MG63 (cell line): Measurements from ENCODE around the gene FUNDC2. TPM values are rescaled to one million over a fixed set of nuclear protein-coding genes. Genes with fewer than 3 reads are reported as not detected.
"Not testable (repeated sequence)": the region's sequence is repeated elsewhere in the genome, so short reads cannot be mapped to it uniquely, and the experiment has no call there.

Source experiments
- DNase-seq: peaks from one replicate; pipeline ENCODE4 v3.0.0-alpha.2; 2020
- H3K27me3 ChIP-seq: fragments of 250-450 bp; sonication (Bioruptor Pico); 2 replicates; pipeline ENCODE4 v1.5.1; 2020; ENCODE audit warnings: mild to moderate bottlenecking, moderate library complexity
- H3K36me3 ChIP-seq: fragments of 250-450 bp; sonication (Bioruptor Pico); 2 replicates; pipeline ENCODE4 v1.5.1; 2020; ENCODE audit warnings: mild to moderate bottlenecking, moderate library complexity
- H3K4me3 ChIP-seq: fragments of 250-450 bp; sonication (Bioruptor Pico); 2 replicates; pipeline ENCODE4 v1.5.1; 2020; ENCODE audit warnings: mild to moderate bottlenecking, moderate library complexity
- H3K9me3 ChIP-seq: fragments of 250-450 bp; sonication (Bioruptor Pico); 2 replicates; pipeline ENCODE4 v1.5.1; 2020; ENCODE audit warnings: mild to moderate bottlenecking, moderate library complexity
- total RNA-seq: library from RNA; depleted of rRNA; stranded (reverse); fragments of >200 nt; shearing (Covaris generic); gene quantifications from 2 replicates; pipeline ENCODE4 v1.2.3, GENCODE V29; 2014; ENCODE audit warnings: low replicate concordance; rRNA removed

Gene FUNDC2
- 61.9 and 104 TPM in 2 replicates for total RNA-seq

GRCh38 chrX:155026727-155027508, at the start of gene FUNDC2:
Gene FUNDC2 (plus strand): TSS chrX:155026844. CDS start chrX:155026939, 95 bp downstream.
- Histone ChIP-seq H3K36me3 (no peaks in the 10 kb centered on the region), H3K27me3 (no peaks in the 10 kb centered on the region), H3K9me3 (no peaks in the 10 kb centered on the region), H3K4me3 (peak within 1 kb of the TSS; percentile 80)
- peak; percentile 92 for DNase-seq

GRCh38 chrX:154979629-154980028, 47.0 kb upstream of the FUNDC2 start:
- Histone ChIP-seq H3K4me3 (no peak overlapping the region), H3K27me3 (no peaks in the 10 kb centered on the region), H3K36me3 (no peaks in the 10 kb centered on the region), H3K9me3 (no peaks in the 10 kb centered on the region)
- no peak for DNase-seq

GRCh38 chrX:154980330-154981115, 46.1 kb upstream of the FUNDC2 start:
- DNase-seq: peak; percentile 36
- no peaks in the 10 kb centered on the region for H3K27me3 ChIP-seq
- H3K4me3 ChIP-seq: peak overlapping the region; percentile 34
- H3K36me3 ChIP-seq: no peaks in the 10 kb centered on the region
- no peaks in the 10 kb centered on the region for H3K9me3 ChIP-seq

- DNase-seq: no peak
- no peaks in the 10 kb centered on the region for H3K9me3 ChIP-seq
- H3K36me3 ChIP-seq: no peaks in the 10 kb centered on the region
- H3K4me3 ChIP-seq: peak overlapping the region; percentile 34
- H3K27me3 ChIP-seq: no peaks in the 10 kb centered on the region
These were observed 45.6 kb upstream of the FUNDC2 start for GRCh38 chrX:154981116-154981411.

GRCh38 chrX:154986826-154987575, 39.6 kb upstream of the FUNDC2 start:
- DNase-seq: no peak

GRCh38 chrX:154987940-154988339, 38.7 kb upstream of the FUNDC2 start:
- Histone ChIP-seq H3K4me3 (no peak overlapping the region), H3K9me3 (no peaks in the 10 kb centered on the region), H3K27me3 (no peaks in the 10 kb centered on the region), H3K36me3 (no peaks in the 10 kb centered on the region)
- DNase-seq: no peak

More at GRCh38 chrX:154986826-154987575, 39.6 kb upstream of the FUNDC2 start:
- no peaks in the 10 kb centered on the region for H3K27me3 ChIP-seq
- no peaks in the 10 kb centered on the region for H3K36me3 ChIP-seq
- no peak overlapping the region for H3K4me3 ChIP-seq
- H3K9me3 ChIP-seq: no peaks in the 10 kb centered on the region

GRCh38 chrX:154988719-154989118, 37.9 kb upstream of the FUNDC2 start:
- Histone ChIP-seq H3K36me3 (no peaks in the 10 kb centered on the region), H3K27me3 (no peaks in the 10 kb centered on the region), H3K4me3 (no peak overlapping the region), H3K9me3 (no peaks in the 10 kb centered on the region)
- DNase-seq: no peak

- no peak for DNase-seq
- Histone ChIP-seq H3K9me3 (no peaks in the 10 kb centered on the region), H3K4me3 (no peak overlapping the region), H3K36me3 (no peaks in the 10 kb centered on the region), H3K27me3 (no peaks in the 10 kb centered on the region)
These were observed 36.1 kb upstream of the FUNDC2 start for GRCh38 chrX:154990496-154990895.

- no peaks in the 10 kb centered on the region for H3K9me3 ChIP-seq
- H3K36me3 ChIP-seq: no peaks in the 10 kb centered on the region
- H3K4me3 ChIP-seq: no peak overlapping the region
- no peak for DNase-seq
- H3K27me3 ChIP-seq: no peaks in the 10 kb centered on the region
These were observed 35.6 kb upstream of the FUNDC2 start for GRCh38 chrX:154991039-154991438.

GRCh38 chrX:154991476-154991875, 35.2 kb upstream of the FUNDC2 start:
- H3K9me3 ChIP-seq: no peaks in the 10 kb centered on the region
- H3K27me3 ChIP-seq: no peaks in the 10 kb centered on the region
- DNase-seq: no peak
- no peak overlapping the region for H3K4me3 ChIP-seq
- no peaks in the 10 kb centered on the region for H3K36me3 ChIP-seq

GRCh38 chrX:154998204-154998880, 28.3 kb upstream of the FUNDC2 start:
- Histone ChIP-seq H3K4me3 (no peak overlapping the region), H3K9me3 (no peaks in the 10 kb centered on the region), H3K27me3 (no peaks in the 10 kb centered on the region), H3K36me3 (no peaks in the 10 kb centered on the region)
- DNase-seq: no peak

- Histone ChIP-seq H3K4me3 (no peak overlapping the region), H3K36me3 (no peaks in the 10 kb centered on the region), H3K27me3 (no peaks in the 10 kb centered on the region), H3K9me3 (no peaks in the 10 kb centered on the region)
- no peak for DNase-seq
These were observed 25.8 kb upstream of the FUNDC2 start for GRCh38 chrX:155000841-155001240.

GRCh38 chrX:155001873-155002272, 24.8 kb upstream of the FUNDC2 start:
- H3K36me3 ChIP-seq: no peaks in the 10 kb centered on the region
- no peak for DNase-seq
- H3K9me3 ChIP-seq: no peaks in the 10 kb centered on the region

GRCh38 chrX:155005190-155005589, 21.5 kb upstream of the FUNDC2 start:
- Histone ChIP-seq H3K4me3 (no peak overlapping the region), H3K9me3 (no peaks in the 10 kb centered on the region), H3K36me3 (no peaks in the 10 kb centered on the region), H3K27me3 (no peaks in the 10 kb centered on the region)
- no peak for DNase-seq

More at GRCh38 chrX:155001873-155002272, 24.8 kb upstream of the FUNDC2 start:
- no peaks in the 10 kb centered on the region for H3K27me3 ChIP-seq
- H3K4me3 ChIP-seq: no peak overlapping the region

GRCh38 chrX:155006379-155006778, 20.3 kb upstream of the FUNDC2 start:
- H3K9me3 ChIP-seq, H3K4me3 ChIP-seq, H3K36me3 ChIP-seq, H3K27me3 ChIP-seq, DNase-seq: not testable (repeated sequence)

- not testable (repeated sequence) for H3K4me3 ChIP-seq, H3K9me3 ChIP-seq, H3K36me3 ChIP-seq, H3K27me3 ChIP-seq, DNase-seq
These were observed 19.6 kb upstream of the FUNDC2 start for GRCh38 chrX:155006913-155007671.
